Testis (tissue), 2 donors: ENCODE results near the gene BSND.

Experiments used
- CTCF ChIP-seq, 3 experiments: fragments of 450-650 bp in 2 of 3; fragments of 200-600 bp in 1 of 3; sonication (generic) in 1 of 3; IDR thresholded peaks; one replicate each; pipeline ENCODE4 v1.5.1; 2016 to 2019; ENCODE audit warnings: antibody characterized with exemption in 3 of 3, mild to moderate bottlenecking in 2 of 3, moderate library complexity in 1 of 3
- POLR2A ChIP-seq: fragments of 450-650 bp; IDR thresholded peaks from one replicate; pipeline ENCODE4 v1.6.1; 2017; ENCODE audit warnings: antibody characterized with exemption, mild to moderate bottlenecking, moderate library complexity

GRCh38 chr1:55043726-55044125 lies 45.0 kb downstream of the BSND start:
- TF ChIP-seq CTCF (IDR thresholded peaks at IDR 0.05) (no peak), POLR2A (no peak)
